T follicular helper cell (primary cell): ENCODE results near the gene STYK1.

Experiments
- DNase-seq: peaks from one replicate; pipeline ENCODE4 v3.0.0-alpha.2; 2020; ENCODE audit warnings: low read depth
- total RNA-seq, 2 experiments: gene quantifications; one replicate each; lab custom pipeline; 2026; lab: John Stamatoyannopoulos, UW

STYK1 gene, protein sequence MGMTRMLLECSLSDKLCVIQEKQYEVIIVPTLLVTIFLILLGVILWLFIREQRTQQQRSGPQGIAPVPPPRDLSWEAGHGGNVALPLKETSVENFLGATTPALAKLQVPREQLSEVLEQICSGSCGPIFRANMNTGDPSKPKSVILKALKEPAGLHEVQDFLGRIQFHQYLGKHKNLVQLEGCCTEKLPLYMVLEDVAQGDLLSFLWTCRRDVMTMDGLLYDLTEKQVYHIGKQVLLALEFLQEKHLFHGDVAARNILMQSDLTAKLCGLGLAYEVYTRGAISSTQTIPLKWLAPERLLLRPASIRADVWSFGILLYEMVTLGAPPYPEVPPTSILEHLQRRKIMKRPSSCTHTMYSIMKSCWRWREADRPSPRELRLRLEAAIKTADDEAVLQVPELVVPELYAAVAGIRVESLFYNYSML
- 0 to 0.09 reads per million in 2 experiments for total RNA-seq

DNA sequence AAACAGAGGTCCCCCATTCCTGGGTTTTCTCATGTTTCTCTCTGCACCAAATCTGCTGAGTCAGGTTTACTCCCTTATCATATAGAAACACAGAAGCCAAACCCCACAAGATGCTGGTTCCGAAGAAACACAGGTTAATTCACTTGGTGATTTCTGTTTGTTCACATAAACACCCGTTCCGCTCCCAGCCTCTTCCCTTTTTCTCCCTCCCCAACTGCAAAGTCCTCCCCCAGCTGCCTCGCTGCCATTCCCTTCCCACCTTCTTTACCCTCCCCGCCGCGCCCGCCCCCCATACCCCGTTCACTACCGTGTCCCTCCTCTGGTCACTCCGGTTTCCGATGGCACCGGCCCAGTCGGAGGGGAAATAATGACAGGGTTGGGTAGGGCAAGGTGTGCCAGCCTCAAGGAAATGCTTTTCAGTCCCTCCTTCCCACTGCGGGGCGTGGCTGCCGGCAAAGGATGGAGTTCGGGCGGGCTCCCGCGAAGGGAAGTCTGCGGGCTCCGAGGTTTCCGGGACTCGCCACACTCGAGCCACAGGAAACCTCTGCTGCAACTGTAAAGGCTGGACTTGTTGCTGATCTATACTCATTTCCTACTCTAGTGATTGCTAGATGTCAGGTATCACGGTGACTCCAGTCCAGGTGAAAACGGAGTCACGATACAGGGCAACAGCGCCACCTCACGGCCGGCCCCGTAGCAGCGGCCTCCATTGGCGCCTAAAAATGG lies at the start of gene STYK1:
Gene STYK1 (minus strand): TSS at position 394 of the 726 bp plus-strand sequence. CDS start 39,434 bp downstream, outside the sequence.
- peak; percentile 48 for DNase-seq

DNA sequence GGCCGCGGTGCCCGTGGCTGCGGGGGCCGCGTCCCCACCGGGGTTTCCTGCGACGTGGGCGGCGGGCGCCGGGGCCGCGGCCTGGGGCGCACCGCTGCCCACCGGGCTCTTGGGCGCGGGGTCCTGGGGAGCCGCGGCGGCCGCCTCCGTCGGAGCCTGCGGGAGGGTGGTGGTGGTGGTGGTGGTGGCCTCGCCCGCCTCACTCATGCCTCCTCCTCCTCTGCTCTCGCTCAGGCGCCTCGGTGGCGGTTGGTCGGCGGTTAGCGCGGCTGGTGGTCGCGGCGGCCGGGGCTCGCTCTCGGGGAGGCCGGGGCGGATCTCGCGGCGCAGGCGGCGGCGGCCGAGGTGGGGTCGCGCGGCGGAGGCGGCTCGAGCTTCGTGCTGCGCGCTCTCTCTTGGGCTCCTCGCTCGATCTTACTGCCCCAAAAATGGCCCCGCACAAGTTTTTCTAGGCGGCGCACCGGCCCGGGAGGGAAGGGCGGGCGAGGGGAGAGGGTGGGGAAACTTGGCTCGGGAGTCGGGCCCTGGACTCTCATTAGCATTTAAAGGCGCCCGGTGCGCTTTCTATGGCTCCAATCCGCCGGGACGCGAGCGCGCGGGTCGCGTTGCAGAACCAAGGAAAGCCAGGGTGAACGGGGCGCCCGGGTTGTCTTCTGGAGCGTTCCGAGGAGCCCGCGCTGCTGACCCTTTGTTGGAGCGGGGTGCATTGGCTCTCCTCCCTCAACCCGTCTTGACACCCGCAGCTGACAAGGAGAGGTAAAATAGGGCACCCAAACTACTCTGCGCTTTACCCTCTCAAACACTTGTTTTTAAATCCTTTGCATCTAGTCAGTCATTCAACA lies 49.3 kb upstream of the STYK1 start, which contains the start of gene YBX3:
Gene YBX3 (minus strand): TSS at position 419 of the 842 bp plus-strand sequence. CDS start 212 bp downstream, at position 207.
- DNase-seq, result peak; percentile 13

DNA sequence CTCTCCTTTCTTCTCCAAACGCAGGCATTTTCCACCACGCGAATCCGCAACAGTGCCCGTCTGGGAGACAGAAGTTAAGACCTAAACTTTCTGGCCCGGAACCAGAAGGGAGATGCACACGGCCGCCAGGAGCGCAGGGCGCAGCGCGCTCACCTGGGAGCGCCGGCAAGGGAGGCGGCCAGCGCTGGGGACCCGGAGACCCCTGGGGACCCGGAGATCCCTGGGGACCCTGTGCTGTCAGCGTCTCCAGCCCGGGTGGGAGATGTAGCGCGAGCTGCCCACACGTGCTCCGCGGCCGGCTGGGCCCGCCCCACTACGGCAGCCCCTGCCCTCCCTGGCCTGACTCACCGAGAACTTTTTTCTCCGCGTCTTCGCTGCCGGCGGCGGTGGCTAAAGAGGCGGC lies 48.7 kb upstream of the STYK1 start:
- peak; percentile 15 for DNase-seq

DNA sequence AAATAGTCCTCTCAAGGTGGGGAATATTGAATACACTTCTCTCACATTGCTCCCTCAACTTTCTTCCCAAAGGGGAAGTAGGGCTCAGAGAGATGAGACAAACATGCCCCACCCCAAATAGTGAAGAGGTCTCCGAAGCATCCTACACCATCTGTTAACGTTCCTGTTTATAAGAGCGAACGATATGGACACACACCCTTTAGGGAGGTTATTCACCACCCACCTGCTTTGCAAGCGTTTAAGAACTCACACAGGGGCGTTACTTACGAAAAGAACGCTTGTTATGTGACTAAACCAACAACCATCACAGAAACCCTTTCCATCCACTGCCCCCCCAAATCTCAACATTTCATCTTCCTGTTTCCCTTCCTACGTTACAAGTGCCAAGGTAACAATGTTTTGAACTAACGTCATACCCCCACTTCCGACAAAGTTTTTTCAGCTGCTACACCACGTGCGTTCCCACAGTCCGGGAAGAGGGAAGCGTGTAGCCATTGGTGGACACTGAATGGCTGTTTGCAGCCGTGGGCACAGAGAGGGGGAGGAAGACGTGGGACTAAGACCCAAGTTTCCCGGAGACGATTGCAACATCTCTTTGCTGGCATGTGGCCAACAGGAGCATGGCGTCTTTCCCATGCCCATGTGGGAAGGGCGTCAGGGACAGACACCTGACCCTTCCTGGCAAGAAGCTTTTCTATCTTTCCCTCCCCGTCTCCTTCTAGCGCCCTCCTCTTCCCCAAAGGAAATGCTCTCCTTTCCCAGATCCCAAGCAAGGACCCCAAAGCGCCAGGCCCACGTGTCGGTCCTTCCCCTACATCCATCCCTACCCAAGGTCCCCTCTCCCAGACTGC lies 48.0 kb upstream of the STYK1 start:
- DNase-seq, result peak; percentile 45

DNA sequence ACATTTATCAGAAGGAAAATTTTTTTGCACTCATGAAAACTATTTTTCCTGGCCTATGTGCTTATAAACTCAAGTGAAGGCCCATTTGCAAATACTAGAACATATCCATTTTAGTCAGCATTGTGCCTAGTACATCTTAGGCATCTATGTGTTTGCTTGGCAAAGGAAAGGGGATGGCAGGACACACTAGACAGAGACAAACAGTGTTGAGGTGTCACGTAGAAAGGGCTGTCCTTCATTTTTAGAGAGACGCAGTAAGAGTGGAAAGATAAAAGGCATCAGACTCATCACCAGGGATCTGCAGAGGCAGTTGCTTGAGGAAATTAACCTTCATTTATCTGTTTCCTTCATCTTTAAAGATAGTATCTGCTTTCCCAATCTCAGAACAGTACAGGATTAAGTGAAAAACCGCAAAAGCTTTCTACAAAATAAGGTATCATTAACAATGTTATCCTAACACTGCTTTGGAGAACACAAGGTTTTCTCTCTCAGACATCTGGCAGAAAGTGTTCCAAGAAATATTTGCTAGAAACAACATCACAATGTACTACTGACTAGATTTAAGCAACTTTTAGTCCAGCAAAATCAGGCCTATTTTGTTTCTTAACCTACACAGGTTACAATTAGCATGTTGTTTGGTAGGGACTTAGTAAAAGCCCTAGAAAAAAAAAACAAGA lies 47.3 kb upstream of the STYK1 start:
- no peak for DNase-seq

DNA sequence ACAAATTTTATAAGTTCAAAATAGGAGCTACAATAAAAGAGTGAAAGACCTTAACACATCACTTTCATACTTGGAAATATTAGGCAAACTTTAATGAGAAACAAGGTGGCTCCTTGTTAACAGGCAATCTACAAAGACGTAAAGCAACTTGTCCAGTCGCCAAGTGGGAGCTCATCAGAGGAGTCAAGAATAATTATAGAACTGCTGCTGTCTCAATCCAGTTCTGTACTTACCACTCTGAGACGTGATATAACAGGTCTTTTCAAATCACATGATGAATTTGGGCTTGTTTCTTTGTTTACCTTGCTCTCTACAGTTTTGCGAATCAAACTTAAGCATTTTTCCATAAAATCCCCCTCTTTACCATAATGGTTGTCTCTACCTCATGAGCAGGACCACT lies 45.6 kb upstream of the STYK1 start:
- DNase-seq, result no peak

DNA sequence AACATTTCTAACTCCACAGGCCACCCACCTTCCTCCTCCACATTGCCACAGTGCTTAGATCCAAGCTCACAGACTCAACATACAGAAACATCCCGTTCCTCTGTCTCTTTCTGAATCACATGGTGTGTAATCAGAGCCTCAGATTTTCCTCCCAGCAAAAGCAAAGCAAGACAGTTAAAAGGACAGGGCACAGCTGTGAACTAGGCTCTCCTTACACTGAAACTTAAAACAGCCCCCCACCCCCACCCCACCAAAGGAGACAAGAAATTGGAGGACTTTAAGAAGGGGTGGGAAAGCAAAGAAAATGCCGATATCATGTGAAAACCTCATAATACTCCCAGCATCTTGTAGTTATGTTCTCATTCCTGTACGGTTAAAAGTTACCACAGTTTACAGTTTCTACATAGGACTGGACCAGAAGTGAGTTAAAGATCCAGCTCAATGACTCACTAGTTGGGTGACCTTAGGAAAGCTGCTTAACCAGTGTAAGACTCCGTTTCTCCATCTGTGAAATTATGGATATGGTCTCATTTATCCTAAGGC lies 44.5 kb upstream of the STYK1 start:
- no peak for DNase-seq

DNA sequence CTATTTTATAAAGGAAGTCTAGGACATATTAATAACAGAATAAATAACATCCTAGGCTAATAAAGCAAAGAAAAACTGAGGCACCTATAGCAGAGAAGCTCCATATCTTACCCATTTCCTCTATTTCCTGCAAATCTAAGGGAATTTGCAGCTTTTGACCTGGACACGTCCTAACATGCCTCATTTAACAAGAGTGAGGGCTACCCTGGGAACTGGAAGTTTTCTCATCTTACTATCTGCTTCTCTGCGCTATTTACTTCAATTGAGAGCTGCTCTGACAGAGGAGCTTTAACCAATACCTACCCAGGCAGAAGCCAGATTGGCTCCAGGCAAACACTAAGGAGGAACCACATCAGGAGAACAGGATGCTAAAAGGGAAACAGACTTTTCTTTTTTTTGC lies 43.6 kb upstream of the STYK1 start:
- no peak for DNase-seq

DNA sequence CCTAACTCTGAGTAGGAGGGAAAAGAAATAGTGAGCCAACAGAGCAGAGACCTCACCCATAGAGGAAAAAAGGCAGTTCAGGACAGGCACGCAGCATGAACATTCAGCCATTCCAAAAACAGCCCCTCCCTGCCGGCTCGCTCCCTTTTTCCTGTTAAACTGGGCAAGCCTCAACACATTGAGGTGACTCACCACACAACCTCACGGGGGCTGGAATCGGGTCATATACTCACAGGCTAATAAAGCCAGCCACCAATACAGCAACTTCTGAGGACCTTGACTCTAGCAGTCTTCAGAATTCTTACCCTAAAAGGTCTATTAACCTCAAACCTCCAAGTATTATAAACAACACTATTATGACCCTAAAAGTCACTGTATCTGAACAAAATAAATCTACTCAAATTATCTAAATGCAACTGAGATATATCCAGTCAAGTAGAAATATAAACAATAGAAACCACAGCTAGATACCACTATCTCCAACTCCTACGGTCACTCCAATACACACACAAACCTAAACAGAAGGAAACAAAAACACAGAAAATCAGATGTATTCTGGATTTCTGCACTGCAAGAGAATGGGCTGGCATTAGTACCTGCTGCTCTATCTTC lies 43.0 kb upstream of the STYK1 start:
- no peak for DNase-seq

DNA sequence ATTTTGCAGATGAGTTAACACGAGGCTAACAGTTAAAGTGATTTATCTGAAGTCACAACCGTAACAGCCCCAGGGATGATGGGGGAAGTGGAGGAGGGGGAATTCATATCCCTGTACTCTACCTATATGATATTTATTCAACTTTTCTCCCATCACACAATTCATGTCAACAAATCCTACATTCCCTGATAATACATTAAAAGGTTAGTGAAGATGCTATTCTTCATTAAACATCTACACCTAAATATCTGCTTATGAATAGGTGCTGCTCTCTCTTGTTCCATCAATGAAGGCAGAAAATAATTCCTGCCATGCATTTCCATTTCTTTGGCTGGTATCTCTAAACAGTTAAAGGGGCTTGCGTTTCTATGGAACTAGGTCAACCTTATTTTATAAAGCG lies 42.4 kb upstream of the STYK1 start:
- no peak for DNase-seq

DNA sequence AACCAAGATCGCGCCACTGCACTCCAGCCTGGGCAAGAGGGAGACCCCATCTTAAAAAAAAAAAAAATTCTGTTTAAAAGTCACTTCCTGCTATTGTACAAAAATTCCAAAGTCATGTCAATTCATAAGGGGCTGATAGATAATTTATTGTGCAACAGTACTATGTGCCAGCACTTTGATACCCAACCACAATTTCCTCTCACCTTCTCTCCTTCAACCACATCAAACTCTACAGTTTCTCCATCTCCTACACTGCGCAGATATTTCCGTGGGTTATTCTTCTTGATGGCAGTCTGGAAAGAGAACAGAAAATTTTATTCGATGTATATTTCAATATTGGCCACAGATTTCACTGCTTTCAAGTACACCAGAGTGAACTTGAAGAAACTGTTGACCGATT lies 41.6 kb upstream of the STYK1 start:
- DNase-seq, result no peak

DNA sequence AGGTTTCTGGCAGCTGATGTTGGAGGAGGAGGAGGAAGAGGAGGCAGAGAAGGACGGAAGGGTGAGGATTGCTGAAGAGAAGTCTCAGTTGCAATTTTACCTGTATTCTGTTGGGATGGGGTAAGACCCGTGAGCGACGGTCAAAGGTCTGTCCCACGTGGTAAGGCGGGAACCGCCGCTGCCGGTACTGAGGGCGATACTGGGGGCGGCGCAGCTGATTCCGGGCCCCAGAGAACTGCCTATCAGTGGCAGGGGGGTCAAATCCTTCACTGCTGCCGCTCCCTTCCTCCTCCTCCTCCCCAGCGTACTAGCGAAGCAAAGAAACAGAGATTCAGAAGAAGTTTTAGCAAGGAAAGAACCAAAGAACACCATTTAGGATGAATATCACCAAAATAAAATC lies 36.0 kb upstream of the STYK1 start:
- DNase-seq, result no peak

DNA sequence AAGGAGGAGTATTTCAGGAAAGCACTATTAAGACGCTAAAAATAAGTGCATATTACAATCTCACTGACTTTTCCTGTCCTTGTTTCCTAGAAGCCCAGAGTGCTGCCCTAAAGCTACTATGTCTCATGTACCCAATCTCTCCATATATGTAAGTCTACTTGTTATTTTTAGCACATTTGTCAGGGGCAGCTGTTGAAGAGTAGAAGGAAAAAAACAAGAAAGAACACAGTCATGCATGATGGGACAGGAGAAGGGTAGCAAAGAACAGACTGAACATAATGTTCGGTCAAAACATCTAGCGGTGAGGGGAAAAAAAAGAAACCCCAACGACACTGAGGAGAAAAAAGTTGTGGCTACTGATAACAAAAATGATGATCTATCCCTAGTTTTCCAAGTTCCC lies 35.0 kb upstream of the STYK1 start:
- DNase-seq, result no peak

DNA sequence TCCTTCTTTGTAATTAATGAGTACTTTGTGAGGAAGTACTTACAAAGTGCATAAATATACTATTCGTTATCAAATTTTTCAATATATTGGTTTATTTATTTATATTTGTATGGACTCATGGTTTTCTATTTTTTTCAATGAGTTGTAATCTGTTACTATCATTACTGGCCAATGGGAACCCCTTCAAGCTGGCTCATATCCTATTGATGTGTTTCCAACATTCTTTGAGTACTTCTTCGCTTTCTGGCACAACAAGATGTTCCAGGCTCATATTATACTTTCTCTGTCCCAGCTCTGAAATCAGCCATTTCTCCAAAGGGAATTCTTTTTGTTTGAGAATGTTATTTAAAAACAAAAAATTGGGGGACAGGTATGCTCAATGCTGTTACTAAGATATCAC lies 31.8 kb upstream of the STYK1 start:
- DNase-seq, result no peak

DNA sequence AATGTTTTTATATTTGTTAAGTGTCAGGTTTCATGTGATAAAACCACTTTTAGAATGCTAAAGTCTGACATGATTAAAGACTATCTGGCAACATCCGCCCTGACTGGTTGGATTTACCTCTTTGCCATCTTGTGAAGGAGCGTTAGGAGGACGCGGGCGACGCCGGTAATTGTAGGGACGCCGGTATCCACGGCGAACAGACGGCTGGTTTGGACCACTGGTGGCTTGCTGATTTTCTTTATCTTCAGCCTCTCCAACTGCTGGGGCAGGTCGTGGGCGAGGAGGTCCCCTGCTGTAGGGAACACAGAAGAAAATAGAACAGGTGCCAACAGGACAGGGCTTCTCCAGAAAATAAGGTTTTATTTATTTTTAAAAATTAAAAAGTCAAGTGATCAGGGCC lies 28.0 kb upstream of the STYK1 start:
- no peak for DNase-seq

DNA sequence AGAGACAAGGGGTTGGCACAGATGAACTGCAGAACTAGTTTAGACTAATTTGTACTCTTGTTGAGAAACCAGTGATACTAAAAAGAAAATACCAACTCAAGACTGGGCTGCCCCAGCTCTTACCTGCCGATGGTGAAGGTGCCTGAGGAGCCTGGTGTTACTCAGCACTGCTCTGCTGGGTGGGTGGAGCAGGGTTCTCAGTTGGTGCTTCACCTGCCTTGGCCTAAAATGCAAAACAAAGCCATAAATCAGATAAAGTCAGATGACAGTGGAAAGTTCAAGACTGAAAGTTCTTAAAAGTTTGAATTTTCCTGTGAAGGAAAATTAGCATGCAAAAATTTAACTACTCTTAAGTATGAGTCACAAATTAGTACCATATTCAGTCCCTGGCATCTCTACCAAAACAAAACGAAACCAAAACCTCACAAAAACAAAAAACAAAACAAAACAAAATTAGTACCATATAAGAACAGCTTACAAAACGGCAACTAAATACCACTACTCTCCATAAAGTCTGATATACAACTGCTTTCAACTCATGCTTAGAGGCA lies 27.4 kb upstream of the STYK1 start:
- no peak for DNase-seq

DNA sequence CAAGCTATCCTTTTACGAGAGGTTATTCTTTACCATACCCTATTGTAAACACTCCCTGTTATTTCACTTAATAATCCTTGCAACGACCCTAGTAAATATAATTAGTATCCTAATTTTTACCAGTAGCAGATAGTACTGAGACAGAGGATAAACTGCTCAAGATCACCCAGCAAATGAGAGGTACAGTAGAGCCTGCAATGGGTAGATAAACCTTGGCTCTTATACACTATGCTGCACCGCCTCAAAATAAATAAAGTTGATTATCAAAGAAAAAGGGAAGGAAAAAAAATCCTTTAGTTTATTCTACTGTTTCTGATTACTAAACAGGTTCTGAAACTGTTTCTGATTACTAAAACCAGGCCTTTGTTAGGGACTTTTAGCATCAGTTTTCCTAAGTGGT lies 26.7 kb upstream of the STYK1 start:
- DNase-seq, result no peak

DNA sequence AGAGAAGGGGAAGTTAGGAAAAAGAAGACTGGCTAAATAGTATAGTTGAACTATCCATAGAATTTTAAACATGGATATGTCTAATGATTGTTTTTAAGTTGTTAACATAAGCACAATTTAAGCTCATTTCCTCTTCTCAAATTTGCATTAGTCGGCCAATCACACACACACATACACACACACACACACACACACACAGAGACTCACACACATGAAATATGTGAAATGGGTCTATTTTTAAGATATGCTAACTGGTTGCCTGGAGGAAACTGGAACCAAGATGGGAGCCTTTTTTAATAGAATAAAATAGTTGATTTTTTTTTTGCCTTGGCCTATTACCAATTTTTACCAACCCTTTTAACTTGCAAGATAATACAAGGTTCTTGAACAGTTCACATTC lies 24.0 kb upstream of the STYK1 start:
- DNase-seq, result no peak

DNA sequence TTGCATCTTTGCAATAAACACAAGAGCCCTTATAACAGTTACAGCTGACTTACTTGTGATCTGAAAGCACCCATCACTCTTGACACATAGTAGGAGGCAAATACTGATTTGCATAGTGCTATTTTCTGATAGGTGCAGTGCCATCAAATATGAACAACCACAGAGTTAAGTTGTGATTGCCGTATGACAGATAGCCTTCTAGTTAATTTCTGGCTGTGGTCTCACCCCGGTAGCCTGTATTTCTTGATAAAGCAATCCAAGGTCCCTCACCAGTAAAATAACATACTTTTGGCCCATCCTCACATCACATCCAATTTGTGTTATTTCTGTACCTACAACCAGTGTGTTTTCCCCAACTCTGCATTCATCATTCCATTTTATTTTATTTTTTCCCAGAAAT lies 23.3 kb upstream of the STYK1 start:
- no peak for DNase-seq

DNA sequence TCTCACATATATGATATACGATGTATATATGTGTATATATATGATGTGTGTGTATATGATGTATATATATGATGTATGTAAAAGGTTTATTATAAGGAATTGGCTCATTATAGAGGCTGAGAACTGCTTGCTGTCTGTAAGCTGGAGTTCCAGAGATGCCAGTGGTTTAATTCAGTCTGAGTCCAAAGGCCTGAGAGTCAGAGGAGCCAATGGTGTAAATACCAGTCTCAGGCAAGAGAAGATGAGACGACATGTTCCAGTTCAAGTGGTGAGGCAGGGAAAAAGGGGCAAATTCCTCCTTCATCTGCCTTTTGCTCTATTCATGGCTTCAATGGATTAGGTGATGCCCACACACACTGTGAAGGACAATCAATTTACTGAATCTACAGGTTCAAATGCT lies 17.1 kb upstream of the STYK1 start:
- DNase-seq, result no peak
